Iris pigment epithelial cell (primary cell): ENCODE measurements around the gene RSAD1.

Experiments
- DNase-seq: peaks from one replicate; pipeline ENCODE4 v3.0.0-alpha.2; 2011; ENCODE audit warnings: low read depth

Gene RSAD1

DNA sequence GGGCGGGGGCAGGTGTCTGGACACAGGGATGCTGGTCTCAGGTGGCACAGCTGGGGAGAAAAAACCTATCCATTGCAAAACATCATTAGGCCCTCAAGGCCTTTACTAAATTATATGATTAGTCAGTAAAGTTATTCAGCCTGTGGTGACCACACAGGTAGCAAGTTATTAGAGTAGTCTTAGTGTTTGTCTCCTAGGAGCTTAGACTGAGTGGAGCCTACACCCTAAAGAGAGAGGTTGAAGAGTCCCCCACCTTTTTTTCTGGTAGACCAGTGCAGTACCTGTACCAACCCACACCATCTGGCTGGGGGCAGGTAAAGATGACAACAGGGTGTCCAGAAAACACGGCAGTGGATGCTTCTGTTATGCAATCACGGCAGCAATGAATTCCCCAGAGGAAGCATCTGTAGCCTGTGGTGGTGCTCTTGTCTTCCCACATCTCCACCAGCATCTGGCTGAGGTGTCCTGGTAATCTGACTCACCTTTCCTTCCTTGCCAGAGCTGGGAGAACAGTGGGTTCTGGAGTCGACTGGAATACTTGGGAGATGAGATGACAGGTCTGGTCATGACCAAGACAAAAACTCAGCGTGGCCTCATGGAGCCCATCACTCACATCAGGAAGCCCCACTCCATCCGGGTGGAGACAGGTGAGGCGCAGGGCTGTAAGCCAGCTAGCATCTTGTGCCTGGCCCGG is 40.6 kb downstream of the RSAD1 start:
- no peak for DNase-seq

DNA sequence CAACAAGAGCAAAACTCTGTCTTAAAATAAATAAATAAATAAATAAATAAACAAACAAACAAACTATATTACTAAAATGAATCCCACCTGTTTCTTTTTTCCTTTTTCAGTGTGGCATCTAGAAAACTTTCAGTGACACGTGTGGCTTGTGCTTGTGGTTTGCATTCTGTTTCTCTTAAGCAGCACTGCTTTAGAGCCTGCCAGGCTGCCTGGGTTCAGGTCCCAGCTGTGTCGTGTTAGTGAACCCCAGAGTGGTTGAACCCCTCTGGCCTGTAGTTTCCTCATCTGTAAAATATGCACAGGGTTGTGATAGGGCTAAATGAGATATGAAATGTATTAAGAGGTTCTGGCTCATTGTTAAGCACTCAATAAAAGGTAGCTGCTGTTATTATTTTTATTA is 41.8 kb downstream of the RSAD1 start:
- DNase-seq, result no peak

DNA sequence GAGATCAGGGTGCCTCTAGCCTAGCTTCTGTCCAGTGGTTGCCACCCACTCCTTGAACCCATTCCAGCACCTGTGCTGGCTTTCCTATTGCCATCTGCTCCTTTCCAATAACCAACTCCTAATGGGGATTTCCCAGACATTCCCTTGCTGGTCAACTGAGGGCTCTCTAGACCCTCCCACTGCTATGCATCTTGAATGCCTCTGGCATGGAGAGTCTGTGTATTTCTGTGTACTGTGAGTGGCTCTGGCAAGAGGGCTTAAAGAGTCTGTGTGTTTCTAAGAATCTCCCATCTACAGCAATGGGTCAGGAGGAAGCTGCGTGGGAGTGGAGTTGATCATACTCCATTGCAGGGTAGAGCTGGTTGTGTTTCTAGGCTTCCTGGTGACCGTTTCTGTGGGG is 42.9 kb downstream of the RSAD1 start:
- DNase-seq, result no peak

DNA sequence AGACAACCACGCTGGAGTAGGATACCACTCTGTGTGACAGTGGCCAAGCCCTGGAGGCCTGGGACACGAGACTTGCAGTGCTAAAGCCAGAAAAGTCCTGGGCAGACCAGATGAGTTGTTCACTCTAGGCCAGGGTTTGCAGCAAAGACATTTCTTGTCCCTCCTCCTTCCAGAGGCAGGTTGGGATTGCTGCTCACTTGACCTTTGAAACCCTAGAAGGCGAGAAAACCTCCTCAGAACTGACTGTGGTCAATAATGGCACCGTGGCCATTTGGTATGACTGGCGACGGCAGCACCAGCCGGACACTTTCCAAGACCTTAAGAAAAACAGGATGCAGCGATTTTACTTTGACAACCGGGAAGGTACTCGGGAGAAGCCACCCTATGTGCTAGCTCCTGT is 44.1 kb downstream of the RSAD1 start:
- DNase-seq, result no peak

DNA sequence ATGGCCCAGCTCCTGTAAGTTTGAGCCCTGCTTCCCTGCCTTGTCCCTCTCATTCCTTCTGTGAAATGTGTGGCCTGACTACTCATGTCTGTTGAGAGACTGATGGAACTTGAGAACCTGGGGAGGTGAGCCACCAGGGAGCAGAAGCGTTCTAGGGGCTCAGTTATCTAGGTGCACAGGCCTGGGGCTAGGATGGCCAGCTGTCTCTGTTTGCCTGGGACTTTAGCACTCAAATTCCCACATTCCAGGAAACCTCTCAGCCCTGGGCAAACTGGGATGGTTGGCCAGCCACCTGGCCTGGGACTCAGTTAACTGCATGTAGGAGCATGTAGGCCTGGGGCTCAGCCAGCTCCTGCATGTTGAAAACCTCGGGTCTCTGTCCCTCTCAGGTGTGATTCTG is 44.5 kb downstream of the RSAD1 start:
- DNase-seq, result no peak

DNA sequence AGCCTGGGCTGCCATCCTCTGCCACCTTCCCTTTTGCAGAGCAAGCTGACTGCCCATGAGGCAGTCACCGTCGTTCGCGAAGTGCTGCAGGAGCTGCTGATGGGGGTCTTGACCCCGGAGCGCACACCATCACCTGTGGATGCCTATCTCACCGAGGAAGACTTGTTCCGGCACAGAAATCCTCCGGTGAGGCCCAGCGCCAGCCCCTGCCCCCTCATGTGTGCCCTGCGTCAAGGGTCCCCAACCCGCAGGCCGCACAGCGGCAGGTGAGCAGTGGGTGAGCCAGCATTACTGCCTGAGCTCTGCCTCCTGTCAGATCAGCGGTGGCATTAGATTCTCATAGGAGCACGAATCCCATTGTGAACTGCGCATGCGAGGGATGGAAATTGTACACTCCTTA is 46.2 kb downstream of the RSAD1 start:
- DNase-seq, result no peak

DNA sequence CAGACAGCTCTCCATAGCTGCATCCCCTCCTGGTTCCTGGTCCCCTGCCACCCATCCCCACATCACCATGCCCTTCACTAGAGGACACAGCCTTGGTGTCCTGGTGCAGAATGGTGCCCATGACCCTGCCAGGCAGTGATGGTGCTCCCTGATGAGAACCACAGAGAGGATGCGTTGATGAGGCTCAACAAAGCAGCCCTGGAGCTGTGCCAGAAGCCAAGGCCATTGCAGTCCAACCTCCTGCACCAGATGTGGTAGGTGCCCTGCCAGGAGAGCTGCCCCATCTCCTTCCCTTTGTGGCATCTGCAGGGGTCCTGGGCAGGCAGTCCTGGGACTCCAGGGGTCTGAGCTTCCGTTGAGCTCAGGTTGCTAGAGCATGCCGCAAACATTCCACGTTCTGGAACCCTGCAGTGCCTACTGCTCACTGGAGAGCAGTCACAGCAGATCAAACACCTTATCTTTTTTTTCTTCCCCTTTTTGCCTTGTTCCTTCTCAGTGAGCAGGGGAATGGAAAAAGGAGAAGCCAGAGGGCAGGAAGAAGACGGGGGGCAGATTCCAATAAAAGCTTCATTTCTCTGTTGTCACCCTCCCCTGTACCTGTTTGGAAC is 48.6 kb downstream of the RSAD1 start:
- no peak for DNase-seq

DNA sequence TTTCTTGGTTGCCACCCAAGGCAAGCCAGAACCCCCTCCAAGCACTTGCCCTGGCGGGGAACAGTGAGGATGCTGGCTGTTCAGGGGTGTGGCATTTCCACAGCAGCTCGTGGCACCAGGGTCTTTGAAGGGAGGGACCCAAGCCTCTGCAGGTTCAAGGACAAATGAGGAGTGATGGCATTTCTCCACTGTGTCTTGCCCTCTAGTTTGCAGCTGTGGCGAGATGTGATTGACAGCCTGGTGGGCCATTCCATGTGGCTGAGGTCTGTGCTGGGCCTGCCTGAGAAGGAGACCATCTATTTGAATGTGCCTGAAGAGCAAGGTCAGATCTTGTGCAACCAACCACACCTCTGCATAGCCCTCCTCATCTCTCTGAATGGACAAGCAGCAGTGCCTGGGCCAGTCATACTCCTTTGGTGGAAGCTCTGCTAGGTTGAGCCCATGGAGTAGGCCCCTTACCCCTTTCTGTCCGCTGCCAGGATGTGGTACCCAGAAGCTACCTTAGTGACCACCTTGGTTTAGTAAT is 49.4 kb downstream of the RSAD1 start:
- DNase-seq, result no peak

DNA sequence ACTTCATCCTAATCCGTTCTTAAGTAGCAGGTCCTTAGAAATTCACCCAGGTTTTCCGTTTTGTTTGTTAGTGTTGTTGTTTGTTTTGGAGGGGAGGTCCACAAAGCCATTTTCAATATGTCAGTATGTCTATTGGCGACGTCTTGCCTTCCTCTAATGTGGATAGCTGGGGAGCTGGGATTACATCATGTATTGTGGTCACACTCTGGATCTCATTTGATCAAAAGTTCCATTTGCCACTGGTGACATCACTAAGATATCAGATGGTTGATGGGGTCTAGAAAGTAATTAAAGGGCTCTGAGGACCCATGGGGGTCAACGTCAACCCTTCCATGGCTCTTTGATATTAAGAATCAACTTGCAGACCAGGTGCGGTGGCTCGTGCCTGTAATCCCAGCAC is 51.2 kb downstream of the RSAD1 start:
- no peak for DNase-seq

DNA sequence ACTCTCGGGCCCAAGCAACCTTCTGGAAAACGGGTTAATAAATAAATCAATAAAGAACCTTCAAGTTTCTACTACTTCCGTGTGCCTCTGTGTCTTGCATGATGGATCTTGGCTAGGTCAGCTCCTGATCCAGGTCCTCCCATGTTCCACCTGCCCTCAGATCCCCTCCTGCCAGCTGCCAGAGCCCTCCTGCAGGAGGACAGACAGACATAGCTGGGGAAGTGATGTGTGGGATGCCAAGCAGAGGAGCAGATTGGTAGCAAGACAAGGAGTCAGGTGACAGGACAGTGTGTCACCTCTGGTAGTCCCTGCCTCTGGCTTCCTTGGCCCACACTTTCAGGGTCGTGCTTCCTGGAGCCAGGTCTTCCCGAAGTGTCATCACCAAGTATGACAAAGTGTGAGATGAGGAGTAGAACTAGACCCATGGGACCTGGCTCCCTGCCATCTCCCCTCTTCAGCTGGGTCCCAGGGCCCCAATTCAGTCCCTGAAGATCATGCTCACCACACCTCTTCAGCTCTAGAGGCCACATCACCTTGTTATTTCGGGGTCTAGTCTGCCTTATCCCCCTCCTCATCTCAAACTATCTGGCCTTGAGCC is 52.9 kb downstream of the RSAD1 start:
- no peak for DNase-seq

DNA sequence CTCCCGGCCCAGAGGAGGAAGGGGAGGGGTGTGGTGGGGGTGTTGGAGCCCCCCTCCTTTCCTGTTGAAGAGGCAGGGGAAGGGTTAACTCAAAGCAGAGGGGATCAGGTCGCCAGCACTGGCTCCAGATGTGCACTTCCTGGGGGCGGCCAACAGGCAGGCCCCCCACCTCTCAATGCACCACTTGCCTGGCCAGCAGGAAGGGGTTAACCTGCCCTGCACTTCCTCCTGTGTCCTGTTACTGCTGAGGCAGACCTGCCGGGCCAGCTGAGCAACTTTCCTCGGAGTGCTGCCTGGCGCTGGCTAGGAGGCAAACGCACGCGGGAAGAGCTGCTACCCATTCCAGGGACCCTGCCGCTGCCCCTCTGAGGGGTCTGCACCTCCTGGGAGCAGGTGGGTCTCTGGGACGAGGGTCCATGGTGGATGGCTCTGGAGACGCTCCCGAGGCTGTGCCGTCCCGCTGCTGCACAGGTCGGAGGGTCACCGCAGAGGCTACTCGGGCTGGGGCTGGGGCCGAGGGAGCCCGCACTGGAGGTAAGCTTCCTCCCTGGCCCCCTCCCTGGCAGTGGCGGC is 53.9 kb downstream of the RSAD1 start, which contains the start of gene EPN3:
Gene EPN3, plus strand, starts transcription at position 284 of the 573 bp plus-strand sequence. CDS start 3,822 bp downstream, outside the sequence.
- no peak for DNase-seq

DNA sequence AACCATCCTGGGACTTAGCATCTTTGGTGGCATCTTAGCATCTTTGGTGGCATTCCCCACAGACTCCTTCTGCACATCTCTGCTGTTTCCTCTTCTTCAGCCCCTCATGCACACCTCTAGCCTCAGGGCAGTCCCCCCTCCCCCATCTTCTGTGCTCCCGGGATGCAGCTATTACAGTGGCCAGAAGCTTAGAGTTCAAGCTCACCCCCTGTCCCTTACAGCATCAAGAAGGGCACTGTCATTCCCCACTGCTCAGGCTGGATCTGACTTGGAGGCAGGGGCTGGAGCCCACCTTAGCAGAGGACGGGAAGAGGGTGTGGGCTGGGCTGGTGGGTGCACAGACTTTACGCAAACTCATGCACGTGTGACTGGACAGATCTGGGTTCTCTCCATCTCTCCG is 54.5 kb downstream of the RSAD1 start:
- DNase-seq, result no peak

DNA sequence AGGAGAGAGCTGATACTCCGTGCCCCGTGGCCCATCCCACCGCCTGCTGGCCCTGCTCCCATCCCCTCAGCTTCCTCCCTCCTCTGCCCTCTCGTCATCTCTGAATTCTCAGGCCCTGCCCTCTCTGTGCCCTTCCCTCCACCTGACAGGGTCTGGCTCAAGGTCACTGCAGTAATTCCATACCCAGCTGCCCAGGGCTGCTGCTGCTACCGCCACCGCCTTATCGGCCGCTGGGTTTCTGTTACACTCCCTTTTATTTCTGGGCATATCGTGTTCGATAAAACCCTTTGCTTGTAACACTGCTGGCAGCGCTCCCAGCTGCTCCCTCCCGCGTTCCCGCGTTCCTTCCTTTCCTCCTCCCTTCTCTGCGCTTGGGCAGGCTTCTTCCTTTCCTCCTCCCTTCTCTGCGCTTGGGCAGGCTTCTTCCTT is 55.1 kb downstream of the RSAD1 start:
- peak; percentile 28 for DNase-seq

DNA sequence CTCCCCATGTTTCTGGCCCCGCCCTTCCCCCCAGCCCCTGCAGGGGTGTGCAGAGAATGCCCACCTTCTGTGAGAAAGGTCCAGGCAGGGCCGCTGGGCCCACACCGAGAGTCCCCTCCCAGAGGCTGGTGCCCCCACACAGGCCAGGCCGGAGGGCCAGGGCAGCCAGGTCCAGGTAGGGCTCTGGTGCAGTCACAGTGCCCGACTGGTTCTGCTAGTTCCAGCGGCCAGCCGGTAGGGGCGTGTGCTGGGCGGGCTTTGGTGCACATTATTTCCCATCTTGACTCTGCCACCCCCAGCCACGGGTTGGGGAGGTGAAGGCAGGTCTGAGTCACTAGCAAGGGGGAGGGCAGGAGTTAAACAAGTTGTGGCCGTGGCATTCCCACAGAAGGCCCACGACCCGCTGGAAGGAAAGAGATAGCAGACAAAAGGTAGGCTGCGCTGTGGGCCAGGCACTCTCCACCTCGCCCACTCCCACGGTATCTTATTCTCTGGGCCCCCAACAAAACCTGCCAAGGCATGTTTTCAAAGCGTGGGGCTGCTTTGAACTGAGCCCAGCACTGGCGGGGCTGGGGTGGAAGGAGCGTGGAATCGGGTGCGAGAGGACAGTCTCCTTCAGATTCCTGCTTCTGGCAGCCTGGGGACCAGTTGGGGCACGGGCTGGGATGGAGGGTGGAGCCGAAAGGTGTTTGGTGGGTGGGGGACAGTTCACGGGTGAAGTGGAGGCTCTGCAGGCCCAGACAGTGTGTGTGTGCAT is 55.7 kb downstream of the RSAD1 start:
- DNase-seq, result no peak

DNA sequence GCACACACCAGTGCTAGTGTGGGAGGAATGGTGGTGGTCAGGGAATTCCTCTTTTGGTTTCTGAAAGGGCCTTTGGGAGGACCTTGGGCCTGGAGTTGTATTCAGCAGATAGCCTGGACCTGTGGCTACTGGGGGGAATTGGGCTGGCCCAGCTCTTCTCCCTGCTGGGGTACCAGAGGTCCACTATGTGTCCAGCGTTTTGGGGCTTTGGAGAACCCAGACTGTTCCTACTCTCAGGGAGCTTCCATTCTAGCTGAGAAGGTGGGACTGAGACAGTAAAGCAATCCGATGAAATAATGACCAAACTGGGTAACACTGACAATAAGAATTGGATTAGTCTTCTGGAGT is 56.3 kb downstream of the RSAD1 start:
- no peak for DNase-seq

DNA sequence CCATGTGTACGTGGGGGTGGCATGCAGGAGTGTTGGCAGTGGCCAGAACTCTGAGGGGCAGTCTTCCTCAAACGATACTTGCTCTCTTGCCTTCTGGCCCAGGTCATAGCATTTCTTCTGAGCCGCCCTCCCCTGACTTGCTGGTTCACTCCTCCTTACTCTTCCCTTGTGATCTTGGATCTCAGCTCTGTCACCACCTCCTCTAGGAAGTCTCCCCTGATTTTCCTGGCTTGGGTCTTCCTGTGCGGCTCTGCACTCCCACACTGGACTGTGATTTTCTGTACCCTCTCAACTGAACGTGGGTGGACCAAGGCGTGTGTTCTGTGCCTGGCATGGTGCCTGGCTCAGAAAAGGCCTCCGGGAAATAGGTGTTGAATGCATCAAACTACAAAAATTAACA is 56.7 kb downstream of the RSAD1 start:
- DNase-seq, result no peak
